ENCODE data around the gene VSIR. TPM values are rescaled to one million over a fixed set of nuclear protein-coding genes. Genes with fewer than 3 reads are reported as not detected.

The VSIR gene
- total RNA-seq, 1 donor from 2014 or later: 8.6 TPM

GRCh38 chr10:71812016-71812912 lies 38.9 kb upstream of the VSIR start:
- no peak for DNase-seq (ENCODE audit: low read depth)
- TF ChIP-seq, protein P1, sequence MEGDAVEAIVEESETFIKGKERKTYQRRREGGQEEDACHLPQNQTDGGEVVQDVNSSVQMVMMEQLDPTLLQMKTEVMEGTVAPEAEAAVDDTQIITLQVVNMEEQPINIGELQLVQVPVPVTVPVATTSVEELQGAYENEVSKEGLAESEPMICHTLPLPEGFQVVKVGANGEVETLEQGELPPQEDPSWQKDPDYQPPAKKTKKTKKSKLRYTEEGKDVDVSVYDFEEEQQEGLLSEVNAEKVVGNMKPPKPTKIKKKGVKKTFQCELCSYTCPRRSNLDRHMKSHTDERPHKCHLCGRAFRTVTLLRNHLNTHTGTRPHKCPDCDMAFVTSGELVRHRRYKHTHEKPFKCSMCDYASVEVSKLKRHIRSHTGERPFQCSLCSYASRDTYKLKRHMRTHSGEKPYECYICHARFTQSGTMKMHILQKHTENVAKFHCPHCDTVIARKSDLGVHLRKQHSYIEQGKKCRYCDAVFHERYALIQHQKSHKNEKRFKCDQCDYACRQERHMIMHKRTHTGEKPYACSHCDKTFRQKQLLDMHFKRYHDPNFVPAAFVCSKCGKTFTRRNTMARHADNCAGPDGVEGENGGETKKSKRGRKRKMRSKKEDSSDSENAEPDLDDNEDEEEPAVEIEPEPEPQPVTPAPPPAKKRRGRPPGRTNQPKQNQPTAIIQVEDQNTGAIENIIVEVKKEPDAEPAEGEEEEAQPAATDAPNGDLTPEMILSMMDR (conservative IDR thresholded peaks at IDR 0.05; ENCODE audit: low read depth, low read length): peak; percentile 87
- H3K4me3 ChIP-seq (ENCODE audit: low read depth, low read length): no peak overlapping the region

DNA sequence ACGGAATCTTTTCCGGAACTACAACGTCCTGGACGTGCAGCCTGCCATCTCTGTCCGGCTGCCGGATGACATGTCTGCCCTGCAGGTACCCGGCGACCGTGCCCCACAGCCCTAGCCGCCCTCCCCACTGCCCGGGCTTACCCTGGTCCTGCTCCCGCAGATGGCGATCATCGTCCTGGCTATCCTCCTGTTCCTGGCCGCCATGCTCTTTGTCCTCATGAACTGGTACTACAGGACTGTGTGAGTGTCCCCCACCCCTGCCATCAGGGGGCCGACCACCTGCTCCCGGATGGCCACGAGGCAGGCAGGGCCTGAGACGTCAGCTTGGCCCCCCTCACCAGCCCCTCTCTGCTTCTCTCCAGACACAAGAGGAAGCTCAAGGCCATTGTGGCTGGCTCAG lies 38.0 kb upstream of the VSIR start:
- no peak overlapping the region for H3K4me3 ChIP-seq (ENCODE audit: low read depth, low read length)
- TF ChIP-seq, protein P1 (conservative IDR thresholded peaks at IDR 0.05; ENCODE audit: low read depth, low read length): no peak
- DNase-seq (ENCODE audit: low read depth): no peak

GRCh38 chr10:71810048-71810750 lies 36.9 kb upstream of the VSIR start:
- no peak overlapping the region for H3K4me3 ChIP-seq (ENCODE audit: low read depth, low read length)
- DNase-seq (ENCODE audit: low read depth): no peak

GRCh38 chr10:71809628-71810027 lies 36.3 kb upstream of the VSIR start:
- H3K4me3 ChIP-seq (ENCODE audit: low read depth, low read length): no peak overlapping the region
- TF ChIP-seq, protein P1 (conservative IDR thresholded peaks at IDR 0.05; ENCODE audit: low read depth, low read length): no peak
- no peak for DNase-seq (ENCODE audit: low read depth)

More at GRCh38 chr10:71810048-71810750, 36.9 kb upstream of the VSIR start:
- TF ChIP-seq, protein P1 (conservative IDR thresholded peaks at IDR 0.05; ENCODE audit: low read depth, low read length): no peak

GRCh38 chr10:71807557-71808510 lies 34.5 kb upstream of the VSIR start:
- no peak for DNase-seq (ENCODE audit: low read depth)
- TF ChIP-seq, protein P1 (conservative IDR thresholded peaks at IDR 0.05; ENCODE audit: low read depth, low read length): no peak
- H3K4me3 ChIP-seq (ENCODE audit: low read depth, low read length): no peak overlapping the region

All from epithelial cell of proximal tubule (primary cell).